Osteoblast (primary cell): ENCODE data around the gene SLC5A6. TPM values are rescaled to one million over a fixed set of nuclear protein-coding genes. Genes with fewer than 3 reads are reported as not detected.
A peak's percentile ranks its signal among the peaks of the same experiment; 100 is the strongest.

Experiments used
- DNase-seq: peaks from one replicate; pipeline ENCODE4 v3.0.0; 2011; ENCODE audit warnings: low spot score, mixed read lengths; ENCODE audit not compliant: insufficient read length; ENCODE audit errors: missing footprints
- H2AFZ ChIP-seq: 2 replicates; pipeline ENCODE4 v1.6.0; 2011; ENCODE audit warnings: mild to moderate bottlenecking, low read length
- H3K27ac ChIP-seq: 2 replicates; pipeline ENCODE4 v1.5.1; 2011; ENCODE audit warnings: mild to moderate bottlenecking, low read depth, low read length, moderate library complexity
- H3K27me3 ChIP-seq: 2 replicates; pipeline ENCODE4 v1.6.0; 2012; ENCODE audit warnings: mild to moderate bottlenecking, control low read depth, inconsistent platforms, low read length, moderate library complexity; ENCODE audit not compliant: insufficient read depth
- H3K36me3 ChIP-seq: 2 replicates; pipeline ENCODE4 v1.5.1; 2011; ENCODE audit warnings: mild to moderate bottlenecking, low read length, control low read depth, moderate library complexity; ENCODE audit not compliant: insufficient read depth
- H3K4me1 ChIP-seq: 2 replicates; pipeline ENCODE4 v1.5.1; 2011; ENCODE audit warnings: mild to moderate bottlenecking, low read length, control low read depth, moderate library complexity; ENCODE audit not compliant: insufficient read depth
- H3K4me2 ChIP-seq: 2 replicates; pipeline ENCODE4 v1.6.0; 2011; ENCODE audit warnings: mild to moderate bottlenecking, low read length; ENCODE audit not compliant: insufficient read depth
- H3K4me3 ChIP-seq: fragments of 200-600 bp; sonication (generic); 3 replicates; pipeline ENCODE4 v1.5.1; 2012; ENCODE audit warnings: mild to moderate bottlenecking, low read length, inconsistent platforms; ENCODE audit not compliant: insufficient read depth
- H3K79me2 ChIP-seq: 2 replicates; pipeline ENCODE4 v1.6.0; 2012; ENCODE audit warnings: mild to moderate bottlenecking, low read length, control low read depth, inconsistent platforms; ENCODE audit not compliant: insufficient read depth
- H3K9me3 ChIP-seq: 2 replicates; pipeline ENCODE4 v1.5.1; 2011; ENCODE audit warnings: low read depth, low read length, control low read depth
- H4K20me1 ChIP-seq: 2 replicates; pipeline ENCODE4 v1.6.0; 2012; ENCODE audit warnings: mild to moderate bottlenecking, low read length, control low read depth; ENCODE audit not compliant: insufficient read depth
- total RNA-seq: library from RNA; depleted of rRNA; stranded (reverse); fragments of >200 nt; gene quantifications from 2 replicates; pipeline ENCODE4 v1.2.3, GENCODE V29; 2012
- TF ChIP-seq, protein P1 (sequence below): IDR thresholded peaks from 2 replicates; pipeline ENCODE4 v1.5.1; 2011; ENCODE audit warnings: mild to moderate bottlenecking, low read depth, low read length, moderate library complexity; ENCODE audit errors: extremely low read depth

Gene SLC5A6
- total RNA-seq, 1 donor = 14.1 TPM

GRCh38 chr2:27236136-27236535 is 24.1 kb upstream of the SLC5A6 start:
- no peak for DNase-seq
- H3K79me2 ChIP-seq = no peaks in the 10 kb centered on the region
- no peaks in the 10 kb centered on the region for H3K27me3 ChIP-seq
- no peak overlapping the region for H3K4me2 ChIP-seq
- no peaks in the 10 kb centered on the region for H3K4me1 ChIP-seq
- H3K9me3 ChIP-seq = no peaks in the 10 kb centered on the region
- H2AFZ ChIP-seq = no peak overlapping the region
- TF ChIP-seq, protein P1, sequence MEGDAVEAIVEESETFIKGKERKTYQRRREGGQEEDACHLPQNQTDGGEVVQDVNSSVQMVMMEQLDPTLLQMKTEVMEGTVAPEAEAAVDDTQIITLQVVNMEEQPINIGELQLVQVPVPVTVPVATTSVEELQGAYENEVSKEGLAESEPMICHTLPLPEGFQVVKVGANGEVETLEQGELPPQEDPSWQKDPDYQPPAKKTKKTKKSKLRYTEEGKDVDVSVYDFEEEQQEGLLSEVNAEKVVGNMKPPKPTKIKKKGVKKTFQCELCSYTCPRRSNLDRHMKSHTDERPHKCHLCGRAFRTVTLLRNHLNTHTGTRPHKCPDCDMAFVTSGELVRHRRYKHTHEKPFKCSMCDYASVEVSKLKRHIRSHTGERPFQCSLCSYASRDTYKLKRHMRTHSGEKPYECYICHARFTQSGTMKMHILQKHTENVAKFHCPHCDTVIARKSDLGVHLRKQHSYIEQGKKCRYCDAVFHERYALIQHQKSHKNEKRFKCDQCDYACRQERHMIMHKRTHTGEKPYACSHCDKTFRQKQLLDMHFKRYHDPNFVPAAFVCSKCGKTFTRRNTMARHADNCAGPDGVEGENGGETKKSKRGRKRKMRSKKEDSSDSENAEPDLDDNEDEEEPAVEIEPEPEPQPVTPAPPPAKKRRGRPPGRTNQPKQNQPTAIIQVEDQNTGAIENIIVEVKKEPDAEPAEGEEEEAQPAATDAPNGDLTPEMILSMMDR = no peak
- no peaks in the 10 kb centered on the region for H4K20me1 ChIP-seq
- no peak overlapping the region for H3K27ac ChIP-seq
- H3K36me3 ChIP-seq = peaks cover 93% of the 10 kb centered on the region
- no peak overlapping the region for H3K4me3 ChIP-seq

DNA sequence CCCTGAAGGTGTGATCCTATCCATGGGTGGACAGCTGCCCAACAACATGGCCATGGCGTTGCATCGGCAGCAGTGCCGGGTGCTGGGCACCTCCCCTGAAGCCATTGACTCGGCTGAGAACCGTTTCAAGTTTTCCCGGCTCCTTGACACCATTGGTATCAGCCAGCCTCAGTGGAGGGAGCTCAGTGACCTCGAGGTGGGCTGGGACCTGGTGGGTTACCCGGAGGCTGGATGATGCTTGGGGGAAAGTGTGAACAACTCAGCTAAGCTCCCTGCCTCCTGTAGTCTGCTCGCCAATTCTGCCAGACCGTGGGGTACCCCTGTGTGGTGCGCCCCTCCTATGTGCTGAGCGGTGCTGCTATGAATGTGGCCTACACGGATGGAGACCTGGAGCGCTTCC is 21.3 kb upstream of the SLC5A6 start:
- H3K27ac ChIP-seq = no peak overlapping the region
- no peaks in the 10 kb centered on the region for H4K20me1 ChIP-seq
- H3K79me2 ChIP-seq = no peaks in the 10 kb centered on the region
- no peaks in the 10 kb centered on the region for H3K4me1 ChIP-seq
- no peaks in the 10 kb centered on the region for H3K27me3 ChIP-seq
- H3K4me3 ChIP-seq = no peak overlapping the region
- no peak overlapping the region for H2AFZ ChIP-seq
- peak; percentile 61 for DNase-seq
- H3K4me2 ChIP-seq = no peak overlapping the region
- TF ChIP-seq, protein P1 = no peak
- H3K9me3 ChIP-seq = no peaks in the 10 kb centered on the region
- peaks cover 89% of the 10 kb centered on the region for H3K36me3 ChIP-seq

GRCh38 chr2:27231921-27232320 is 19.9 kb upstream of the SLC5A6 start:
- no peak overlapping the region for H3K4me3 ChIP-seq
- H3K36me3 ChIP-seq = peaks cover 88% of the 10 kb centered on the region
- no peak overlapping the region for H2AFZ ChIP-seq
- no peaks in the 10 kb centered on the region for H4K20me1 ChIP-seq
- H3K27ac ChIP-seq = no peak overlapping the region
- TF ChIP-seq, protein P1 = no peak
- no peaks in the 10 kb centered on the region for H3K9me3 ChIP-seq
- no peaks in the 10 kb centered on the region for H3K79me2 ChIP-seq
- H3K4me2 ChIP-seq = no peak overlapping the region
- peak; percentile 32 for DNase-seq
- no peaks in the 10 kb centered on the region for H3K27me3 ChIP-seq
- H3K4me1 ChIP-seq = no peaks in the 10 kb centered on the region

GRCh38 chr2:27227501-27227900 is 15.4 kb upstream of the SLC5A6 start:
- Histone ChIP-seq H3K4me2 (no peak overlapping the region), H3K9me3 (no peaks in the 10 kb centered on the region), H3K4me3 (no peak overlapping the region), H3K79me2 (no peaks in the 10 kb centered on the region), H4K20me1 (peaks cover 2% of the 10 kb centered on the region), H3K36me3 (peaks cover 86% of the 10 kb centered on the region), H3K27me3 (no peaks in the 10 kb centered on the region), H3K4me1 (no peaks in the 10 kb centered on the region), H2AFZ (no peak overlapping the region), H3K27ac (no peak overlapping the region)
- TF ChIP-seq, protein P1 = no peak
- DNase-seq = peak; percentile 37
